C4-2B (cell line): ENCODE measurements around the gene YIPF7.

ENCODE experiments used
- ZFX ChIP-seq: fragments of 450-650 bp; IDR thresholded peaks from 2 replicates; pipeline ENCODE4 v1.6.1; 2017
- TF ChIP-seq, protein P1 (sequence below): fragments of 450-650 bp; conservative IDR thresholded peaks from 2 replicates; pipeline ENCODE4 v1.5.1; 2017; ENCODE audit warnings: mild to moderate bottlenecking

DNA sequence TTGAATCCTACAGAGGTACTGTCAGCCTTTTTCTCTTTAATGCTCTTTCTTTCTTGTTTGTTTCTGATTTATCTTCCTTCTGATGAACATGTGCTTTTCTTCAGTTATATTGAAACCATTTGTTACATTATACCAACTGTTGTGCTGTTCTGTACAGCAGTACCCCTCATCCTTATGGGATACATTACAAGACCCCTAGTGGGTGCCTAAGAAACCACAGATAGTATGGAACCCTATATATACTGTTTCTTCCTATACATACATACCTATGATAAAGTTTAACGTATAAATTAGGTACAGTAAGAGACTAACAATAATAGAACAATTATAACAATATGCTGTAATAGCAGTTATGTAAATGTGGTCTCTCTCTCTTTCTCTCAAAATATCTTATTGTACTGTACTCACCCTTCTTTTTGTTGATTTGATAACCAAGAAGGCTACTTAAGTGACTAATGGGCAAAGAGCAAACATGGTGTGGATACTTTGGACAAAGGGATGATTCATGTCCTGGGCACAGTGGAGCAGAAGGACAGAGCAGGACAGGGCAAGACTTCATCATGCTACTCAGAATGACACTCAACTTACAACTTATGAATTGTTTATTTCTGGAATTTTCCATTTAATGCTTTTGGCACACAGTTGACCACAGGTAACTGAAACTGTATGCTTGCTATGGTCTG lies 10.7 kb upstream of the YIPF7 start:
- TF ChIP-seq, protein P1, sequence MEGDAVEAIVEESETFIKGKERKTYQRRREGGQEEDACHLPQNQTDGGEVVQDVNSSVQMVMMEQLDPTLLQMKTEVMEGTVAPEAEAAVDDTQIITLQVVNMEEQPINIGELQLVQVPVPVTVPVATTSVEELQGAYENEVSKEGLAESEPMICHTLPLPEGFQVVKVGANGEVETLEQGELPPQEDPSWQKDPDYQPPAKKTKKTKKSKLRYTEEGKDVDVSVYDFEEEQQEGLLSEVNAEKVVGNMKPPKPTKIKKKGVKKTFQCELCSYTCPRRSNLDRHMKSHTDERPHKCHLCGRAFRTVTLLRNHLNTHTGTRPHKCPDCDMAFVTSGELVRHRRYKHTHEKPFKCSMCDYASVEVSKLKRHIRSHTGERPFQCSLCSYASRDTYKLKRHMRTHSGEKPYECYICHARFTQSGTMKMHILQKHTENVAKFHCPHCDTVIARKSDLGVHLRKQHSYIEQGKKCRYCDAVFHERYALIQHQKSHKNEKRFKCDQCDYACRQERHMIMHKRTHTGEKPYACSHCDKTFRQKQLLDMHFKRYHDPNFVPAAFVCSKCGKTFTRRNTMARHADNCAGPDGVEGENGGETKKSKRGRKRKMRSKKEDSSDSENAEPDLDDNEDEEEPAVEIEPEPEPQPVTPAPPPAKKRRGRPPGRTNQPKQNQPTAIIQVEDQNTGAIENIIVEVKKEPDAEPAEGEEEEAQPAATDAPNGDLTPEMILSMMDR: no peak
- no peak for TF ChIP-seq ZFX
